Stimulated activated CD8-positive, alpha-beta memory T cell treated with anti-CD3 and anti-CD28 coated beads, Interleukin-7, amount 100 ng/mL, for 1 hour (primary cell): ENCODE measurements around the gene NRARP.

ENCODE experiments used
- DNase-seq, 2 donors: peaks; one replicate each; pipeline ENCODE4 v3.0.0-alpha.2; 2020; ENCODE audit warnings: low read depth in 2 of 2

Gene NRARP

GRCh38 chr9:137311171-137311985 lies 9.3 kb upstream of the NRARP start:
- DNase-seq, result no peak

- DNase-seq, result no peak
Observed at GRCh38 chr9:137310189-137311052, 8.3 kb upstream of the NRARP start.

GRCh38 chr9:137309368-137310188 lies 7.5 kb upstream of the NRARP start:
- no peak for DNase-seq

- DNase-seq, result no peak
Observed at GRCh38 chr9:137308057-137308619, 6.1 kb upstream of the NRARP start.

GRCh38 chr9:137307255-137308056 lies 5.4 kb upstream of the NRARP start:
- DNase-seq, result no peak

- DNase-seq, result no peak
Observed at GRCh38 chr9:137306850-137307254, 4.8 kb upstream of the NRARP start.

GRCh38 chr9:137306066-137306849 lies 4.2 kb upstream of the NRARP start:
- no peak for DNase-seq

GRCh38 chr9:137305798-137306065 lies 3.7 kb upstream of the NRARP start:
- no peak for DNase-seq

- DNase-seq, result no peak
Observed at GRCh38 chr9:137305060-137305797, 3.2 kb upstream of the NRARP start.

GRCh38 chr9:137304383-137305059 lies 2.5 kb upstream of the NRARP start:
- DNase-seq, result no peak

- no peak for DNase-seq
Observed at GRCh38 chr9:137303893-137304382, 1.9 kb upstream of the NRARP start.

- no peak for DNase-seq
Observed at GRCh38 chr9:137303151-137303892, 1.3 kb upstream of the NRARP start.

- DNase-seq, result no peak
Observed at GRCh38 chr9:137302449-137303150, 529 bp upstream of the NRARP start.

GRCh38 chr9:137301081-137301947 lies 757 bp downstream of the NRARP start:
- DNase-seq, result no peak

GRCh38 chr9:137300567-137301080 lies 1.4 kb downstream of the NRARP start:
- DNase-seq, result no peak

GRCh38 chr9:137299938-137300337 lies 2.1 kb downstream of the NRARP start:
- no peak for DNase-seq
